HUES6 (cell line): ENCODE data around the gene DSCAM.
"Not testable (repeated sequence)": the region's sequence is repeated elsewhere in the genome, so short reads cannot be mapped to it uniquely, and the experiment has no call there.

Experiments
- H3K27ac ChIP-seq: 2 replicates; pipeline ENCODE4 v1.7.0; 2013; ENCODE audit warnings: low read depth, mild to moderate bottlenecking, low read length, inconsistent platforms
- H3K27me3 ChIP-seq: 2 replicates; pipeline ENCODE4 v1.6.1; 2013; ENCODE audit warnings: low read length; ENCODE audit not compliant: control insufficient read depth, insufficient read depth
- H3K36me3 ChIP-seq: 2 replicates; pipeline ENCODE4 v1.6.1; 2013; ENCODE audit warnings: low read length; ENCODE audit not compliant: control insufficient read depth, insufficient read depth
- H3K4me1 ChIP-seq: 2 replicates; pipeline ENCODE4 v1.6.1; 2013; ENCODE audit warnings: low read length; ENCODE audit not compliant: control insufficient read depth, insufficient read depth
- H3K4me3 ChIP-seq: 2 replicates; pipeline ENCODE4 v1.5.1; 2013; ENCODE audit warnings: low read depth, low read length
- H3K9ac ChIP-seq: one replicate; pipeline ENCODE4 v1.6.1; 2013; ENCODE audit warnings: mild to moderate bottlenecking, low read length
- H3K9me3 ChIP-seq: 2 replicates; pipeline ENCODE4 v1.6.1; 2013; ENCODE audit warnings: low read depth, low read length; ENCODE audit not compliant: control insufficient read depth, insufficient read depth

The DSCAM gene

DNA sequence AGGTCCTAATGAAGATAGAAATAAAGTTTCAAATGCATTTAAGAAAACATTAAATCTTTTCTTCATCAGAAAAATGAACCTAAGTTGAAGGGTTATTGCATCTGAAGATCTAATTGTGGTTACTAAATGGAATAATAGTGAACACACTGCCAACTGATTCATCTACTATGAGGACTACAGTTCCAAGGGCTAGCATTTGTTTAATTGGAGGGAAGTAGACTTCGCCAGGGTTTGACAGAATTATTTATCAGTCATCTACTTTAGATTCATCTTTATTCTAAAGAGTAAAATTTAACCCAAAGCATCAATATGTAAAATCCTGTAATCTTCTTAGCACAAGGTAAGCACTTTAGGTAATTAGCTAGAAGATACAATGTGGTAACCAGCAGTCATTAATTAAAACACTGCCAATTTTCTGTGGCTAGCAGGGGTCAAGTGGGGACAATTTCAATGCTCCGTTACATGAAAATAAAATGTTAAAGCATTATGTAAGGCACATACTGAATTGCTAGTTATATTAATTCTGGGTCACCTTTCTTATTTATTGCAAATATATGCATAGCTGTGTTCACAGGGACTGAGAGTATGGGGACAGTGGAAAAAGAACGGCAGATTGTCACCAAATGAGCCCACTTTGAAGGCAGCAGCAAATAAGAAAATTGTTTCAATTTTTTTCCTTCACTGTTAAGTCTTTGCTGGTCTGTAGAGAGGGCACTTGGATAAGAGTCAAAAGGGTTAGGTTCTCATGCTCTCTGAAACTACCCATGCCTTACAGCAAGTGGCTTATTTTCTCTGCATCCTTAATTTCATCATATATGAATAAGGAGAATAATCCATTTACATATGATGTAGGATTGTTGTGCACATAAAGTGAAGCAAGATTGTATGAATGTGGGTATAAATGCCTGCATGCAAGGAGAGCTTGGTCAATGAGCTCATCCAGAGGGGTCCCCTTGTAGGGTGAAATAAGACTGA is 563.8 kb downstream of the DSCAM start:
- Histone ChIP-seq H3K9me3 (peaks cover 12% of the 10 kb centered on the region), H3K36me3 (no peaks in the 10 kb centered on the region), H3K4me1 (0 out of 2 replicates have a peak, but pooled peaks cover 4% of the 10 kb centered on the region), H3K4me3 (no peak overlapping the region), H3K27ac (no peak overlapping the region), H3K9ac (no peak overlapping the region), H3K27me3 (no peaks in the 10 kb centered on the region)

DNA sequence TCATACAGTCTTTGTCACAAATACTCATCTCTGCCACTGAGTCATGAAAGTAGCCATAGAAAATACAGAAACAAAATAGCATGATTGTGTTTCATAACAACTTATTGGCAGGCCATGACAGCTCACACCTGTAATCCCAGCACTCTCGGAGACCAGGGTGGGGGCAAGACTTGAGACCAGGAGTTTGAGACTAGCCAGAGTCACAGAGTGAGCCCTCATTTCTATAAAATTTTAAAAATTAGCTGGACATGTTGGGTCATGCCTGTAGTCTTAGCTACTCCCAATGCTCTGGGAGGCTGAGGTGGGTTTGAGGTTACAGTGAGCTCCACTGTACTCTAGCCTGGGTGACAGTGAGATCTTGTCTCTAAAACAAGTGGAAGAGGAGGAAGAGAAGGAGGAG is 568.6 kb downstream of the DSCAM start:
- Histone ChIP-seq H3K4me1 (no peaks in the 10 kb centered on the region), H3K36me3 (no peaks in the 10 kb centered on the region), H3K9ac (no peak overlapping the region), H3K9me3 (no peaks in the 10 kb centered on the region), H3K27ac (no peak overlapping the region), H3K27me3 (no peaks in the 10 kb centered on the region), H3K4me3 (no peak overlapping the region)

- Histone ChIP-seq H3K4me3 (no peak overlapping the region), H3K9me3 (no peaks in the 10 kb centered on the region), H3K36me3 (no peaks in the 10 kb centered on the region), H3K4me1 (peaks cover 5% of the 10 kb centered on the region; the same call in 1 of the 2 replicates), H3K27ac (no peak overlapping the region), H3K27me3 (no peaks in the 10 kb centered on the region), H3K9ac (no peak overlapping the region)
Measured at GRCh38 chr21:40276001-40276400, 571.0 kb downstream of the DSCAM start.

GRCh38 chr21:40272037-40272436 is 574.9 kb downstream of the DSCAM start:
- Histone ChIP-seq H3K9ac (no peak overlapping the region), H3K36me3 (no peaks in the 10 kb centered on the region)

GRCh38 chr21:40271164-40271563 is 575.8 kb downstream of the DSCAM start:
- Histone ChIP-seq H3K27me3 (no peaks in the 10 kb centered on the region), H3K9ac (no peak overlapping the region), H3K4me1 (peaks cover 16% of the 10 kb centered on the region; the same call in 1 of the 2 replicates), H3K27ac (no peak overlapping the region), H3K36me3 (no peaks in the 10 kb centered on the region), H3K4me3 (no peak overlapping the region), H3K9me3 (no peaks in the 10 kb centered on the region)

More at GRCh38 chr21:40272037-40272436, 574.9 kb downstream of the DSCAM start:
- H3K4me3 ChIP-seq: no peak overlapping the region
- H3K9me3 ChIP-seq: no peaks in the 10 kb centered on the region
- no peak overlapping the region for H3K27ac ChIP-seq
- peaks cover 16% of the 10 kb centered on the region; the same call in 1 of the 2 replicates for H3K4me1 ChIP-seq
- no peaks in the 10 kb centered on the region for H3K27me3 ChIP-seq

DNA sequence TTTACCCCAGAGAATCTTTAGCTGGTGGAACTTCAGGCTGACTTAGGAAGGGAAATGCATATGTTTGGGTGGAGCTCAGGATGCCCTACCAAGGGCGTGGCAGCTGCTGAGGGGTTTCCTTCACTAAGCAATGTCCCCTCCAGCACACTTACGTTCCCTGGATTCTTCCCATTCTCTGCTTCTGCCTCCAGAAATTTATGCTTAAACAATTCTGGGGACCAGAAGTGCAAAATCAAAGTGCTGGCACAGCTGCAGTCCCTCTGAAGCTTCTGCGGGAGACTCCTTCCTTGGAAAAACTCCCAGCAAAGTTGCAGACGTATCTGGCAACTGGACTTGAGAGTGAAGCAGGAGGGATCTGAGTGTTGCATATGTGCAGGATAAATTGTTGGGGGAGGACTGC is 576.9 kb downstream of the DSCAM start:
- Histone ChIP-seq H3K27me3 (no peaks in the 10 kb centered on the region), H3K9me3 (no peaks in the 10 kb centered on the region), H3K36me3 (no peaks in the 10 kb centered on the region), H3K27ac (no peak overlapping the region), H3K4me3 (no peak overlapping the region), H3K9ac (no peak overlapping the region), H3K4me1 (peaks cover 16% of the 10 kb centered on the region; the same call in 1 of the 2 replicates)

GRCh38 chr21:40269239-40269638 is 577.7 kb downstream of the DSCAM start:
- no peaks in the 10 kb centered on the region for H3K9me3 ChIP-seq
- no peak overlapping the region for H3K9ac ChIP-seq
- no peak overlapping the region for H3K4me3 ChIP-seq
- H3K36me3 ChIP-seq: no peaks in the 10 kb centered on the region
- no peak overlapping the region for H3K27ac ChIP-seq
- H3K4me1 ChIP-seq: peaks cover 16% of the 10 kb centered on the region; the same call in 1 of the 2 replicates
- H3K27me3 ChIP-seq: no peaks in the 10 kb centered on the region

GRCh38 chr21:40258456-40258855 is 588.5 kb downstream of the DSCAM start:
- H3K9me3 ChIP-seq, H3K4me1 ChIP-seq, H3K27ac ChIP-seq: not testable (repeated sequence)

GRCh38 chr21:40257342-40257741 is 589.6 kb downstream of the DSCAM start:
- H3K9me3 ChIP-seq: no peaks in the 10 kb centered on the region
- no peak overlapping the region for H3K4me3 ChIP-seq
- no peaks in the 10 kb centered on the region for H3K4me1 ChIP-seq
- no peaks in the 10 kb centered on the region for H3K27me3 ChIP-seq
- no peaks in the 10 kb centered on the region for H3K36me3 ChIP-seq
- no peak overlapping the region for H3K27ac ChIP-seq
- no peak overlapping the region for H3K9ac ChIP-seq

More at GRCh38 chr21:40258456-40258855, 588.5 kb downstream of the DSCAM start:
- not testable (repeated sequence) for H3K36me3 ChIP-seq, H3K27me3 ChIP-seq, H3K4me3 ChIP-seq, H3K9ac ChIP-seq

GRCh38 chr21:40255518-40256444 is 591.2 kb downstream of the DSCAM start:
- Histone ChIP-seq H3K27ac (no peak overlapping the region), H3K36me3 (no peaks in the 10 kb centered on the region), H3K9me3 (peaks cover 13% of the 10 kb centered on the region), H3K9ac (no peak overlapping the region), H3K27me3 (no peaks in the 10 kb centered on the region), H3K4me1 (no peaks in the 10 kb centered on the region), H3K4me3 (no peak overlapping the region)
